IPS-NIHi11 (cell line): ENCODE results near the gene PPP1R14C.
A peak's percentile ranks its signal among the peaks of the same experiment; 100 is the strongest.

Experiments used
- DNase-seq: peaks from one replicate; pipeline ENCODE4 v3.0.0; 2012; ENCODE audit warnings: mixed read lengths, low spot score

PPP1R14C gene

DNA sequence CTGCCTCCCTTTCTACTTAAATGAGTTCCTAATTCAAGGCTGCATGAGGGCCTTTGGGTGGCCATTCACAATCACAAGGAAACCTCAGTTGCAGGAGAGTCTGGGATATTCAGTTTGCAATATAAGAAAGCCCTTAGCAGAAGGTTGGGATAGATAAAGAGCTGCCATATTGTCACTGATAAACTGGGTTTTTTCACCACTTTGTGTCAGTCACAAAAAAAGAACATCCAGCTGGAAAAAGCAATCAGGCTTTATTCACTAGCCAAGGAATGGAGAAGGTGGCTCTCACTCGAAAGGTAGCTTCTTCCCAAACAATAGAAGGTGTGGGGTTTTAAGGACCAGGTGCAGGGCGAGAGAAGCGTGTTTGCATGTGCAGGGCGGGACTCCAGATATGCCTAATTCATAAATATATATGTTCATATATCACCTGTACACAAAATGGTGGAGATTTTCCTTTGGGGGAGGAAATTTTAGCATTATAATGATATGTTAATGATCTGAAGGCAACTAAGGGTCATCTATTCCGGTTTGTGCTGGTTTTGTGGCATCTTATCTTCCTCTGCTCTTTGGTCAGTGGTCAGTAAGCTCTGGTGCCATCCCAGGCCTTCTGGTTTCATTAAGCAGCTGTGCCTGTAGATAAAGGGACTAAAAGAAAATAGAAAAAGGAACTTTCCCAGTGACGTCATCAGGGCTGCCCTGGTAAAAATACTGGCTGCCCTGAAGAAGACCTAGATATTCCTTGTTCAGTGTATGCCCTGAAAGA, 128.8 kb downstream of the PPP1R14C start:
- no peak for DNase-seq

DNA sequence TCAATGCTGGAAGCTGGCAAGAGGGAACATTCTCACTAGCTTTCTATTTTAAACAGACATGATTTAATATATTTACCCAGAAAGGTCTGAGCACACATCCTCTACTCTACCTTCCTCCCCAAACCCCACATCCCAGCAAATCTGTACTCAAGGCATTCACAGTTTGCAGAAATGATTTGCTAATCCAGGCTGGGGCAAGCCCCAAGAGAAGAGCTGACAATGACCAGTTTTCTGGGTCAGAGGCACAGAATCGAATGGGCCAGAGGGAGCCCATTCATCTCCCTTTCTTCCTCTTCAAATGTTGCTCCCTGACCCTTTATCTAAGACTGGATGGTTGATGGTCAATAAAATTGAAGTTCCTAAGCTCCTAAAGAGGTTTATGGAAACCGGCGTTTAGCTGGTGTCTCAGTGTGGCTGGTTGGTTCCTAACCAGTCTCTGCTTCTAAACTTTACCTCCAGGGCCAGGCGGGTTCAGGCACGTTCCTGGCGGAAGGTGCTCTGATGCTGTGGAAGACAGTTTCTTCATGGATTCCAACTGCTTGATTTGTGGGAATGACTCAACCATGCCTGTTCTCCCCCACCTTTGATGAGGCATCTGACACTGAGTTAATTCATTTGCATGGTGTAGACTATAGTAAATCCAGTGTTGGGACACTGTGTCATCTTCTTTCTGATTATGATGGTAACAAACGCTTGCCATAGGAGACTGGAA, 129.6 kb downstream of the PPP1R14C start:
- no peak for DNase-seq

DNA sequence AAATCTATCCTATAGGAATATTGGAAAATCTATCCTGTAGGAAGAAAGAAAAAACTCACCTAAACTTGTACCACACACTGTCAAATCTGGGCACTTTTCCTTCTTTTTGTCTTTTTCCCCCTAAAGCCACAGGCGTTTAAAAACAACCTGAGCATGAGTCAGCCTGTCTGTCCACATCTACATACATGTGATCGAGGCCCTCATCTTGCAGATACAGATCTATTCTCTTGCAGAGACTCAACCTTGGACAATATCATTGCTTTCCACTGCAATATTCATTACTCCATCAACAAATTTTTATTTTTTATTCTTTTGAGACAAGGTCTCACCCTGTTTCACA, 130.1 kb downstream of the PPP1R14C start:
- DNase-seq: no peak

DNA sequence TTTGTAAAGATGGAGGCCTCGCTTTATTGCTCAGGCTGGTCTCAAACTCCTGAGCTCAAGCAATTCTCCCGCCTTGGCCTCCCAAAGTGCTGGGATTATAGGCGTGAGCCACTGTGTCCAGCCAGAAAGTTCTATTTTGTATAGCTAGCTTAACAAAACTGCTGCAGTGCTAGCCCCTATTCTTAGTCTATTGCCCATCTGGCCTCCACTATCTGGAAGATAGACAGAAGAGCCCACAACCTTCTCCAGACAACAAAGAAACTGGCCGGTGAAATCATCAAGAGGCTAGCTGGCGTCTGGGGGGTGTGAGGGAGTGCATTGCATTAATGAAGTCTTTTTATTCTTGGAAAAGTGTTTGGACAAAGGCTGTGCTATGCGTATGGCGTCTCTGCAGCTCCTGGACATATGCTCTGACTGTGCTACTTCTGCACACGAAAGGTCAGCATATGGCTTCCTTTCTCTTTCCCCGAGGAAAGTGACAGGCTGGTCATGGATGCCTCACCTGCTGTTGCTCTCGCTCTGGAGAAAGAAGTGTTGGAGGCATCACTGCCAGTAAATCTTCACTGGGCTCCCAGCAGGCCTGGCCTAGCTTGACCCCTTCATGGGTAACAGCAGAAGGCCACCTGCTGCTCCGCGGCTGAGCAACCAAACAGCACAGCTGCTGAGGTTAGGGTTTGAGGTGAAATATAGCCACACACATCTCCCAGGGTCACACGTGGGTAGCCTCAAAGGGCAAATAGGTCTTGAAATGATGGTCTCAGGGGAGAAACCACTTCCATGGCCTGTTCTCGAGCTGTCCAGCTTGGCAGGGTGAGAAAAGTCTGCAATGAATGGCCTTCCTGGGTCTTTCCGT, 130.8 kb downstream of the PPP1R14C start:
- DNase-seq: no peak

DNA sequence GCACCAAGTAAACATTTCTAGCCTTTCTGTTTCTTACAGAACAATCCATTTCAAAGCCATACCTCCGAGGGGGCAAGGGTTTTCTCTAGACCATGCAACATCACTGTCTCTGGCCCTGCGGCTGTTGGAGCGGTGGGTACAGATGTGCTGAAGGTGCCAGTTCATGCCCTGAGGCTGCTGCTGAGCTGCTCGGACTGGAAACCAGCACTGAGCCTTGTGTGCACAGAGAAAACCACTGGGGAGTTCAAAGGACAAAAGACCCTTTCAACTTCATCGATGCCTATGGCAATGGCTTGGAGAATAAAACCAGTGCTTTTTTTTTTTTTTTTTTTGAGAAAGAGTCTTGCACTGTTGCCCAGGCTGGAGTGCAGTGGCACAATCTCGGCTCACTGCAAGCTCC, 132.6 kb downstream of the PPP1R14C start:
- no peak for DNase-seq

DNA sequence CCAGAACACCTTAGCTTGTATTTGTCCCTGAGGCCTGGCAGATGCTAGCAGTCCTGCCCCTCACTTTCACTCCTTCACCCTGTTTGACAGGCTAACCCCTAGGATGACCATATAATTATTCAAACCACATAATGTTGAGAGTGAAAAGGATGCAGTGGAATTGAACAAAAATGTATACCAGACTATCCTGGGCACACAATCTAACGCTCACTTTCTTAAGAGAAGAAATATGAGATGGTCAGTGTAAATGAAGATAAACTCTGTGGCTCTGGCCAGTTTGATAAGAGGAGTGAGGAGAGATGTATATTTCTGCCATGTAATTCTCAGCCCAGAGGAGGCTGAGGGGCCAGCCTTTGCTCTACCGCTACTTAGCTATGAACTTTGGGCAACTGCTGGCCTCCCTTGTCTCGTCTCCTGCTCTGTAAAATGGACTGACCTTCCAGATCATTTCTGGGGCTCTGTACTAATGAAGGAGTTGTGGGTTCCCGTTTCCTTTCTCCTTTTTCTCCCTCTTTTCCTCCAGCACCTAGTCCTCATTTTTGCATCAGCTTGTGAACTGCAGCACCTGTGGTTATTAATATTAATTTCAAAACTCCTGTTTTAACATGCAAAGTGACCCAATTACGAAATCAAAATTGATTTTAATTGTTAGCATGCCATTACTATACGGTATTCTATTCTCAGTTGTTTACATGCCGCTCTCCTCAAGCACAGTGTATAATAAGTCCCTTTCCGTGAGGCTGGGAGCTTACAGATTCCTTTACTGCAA, 133.5 kb downstream of the PPP1R14C start:
- DNase-seq: no peak

DNA sequence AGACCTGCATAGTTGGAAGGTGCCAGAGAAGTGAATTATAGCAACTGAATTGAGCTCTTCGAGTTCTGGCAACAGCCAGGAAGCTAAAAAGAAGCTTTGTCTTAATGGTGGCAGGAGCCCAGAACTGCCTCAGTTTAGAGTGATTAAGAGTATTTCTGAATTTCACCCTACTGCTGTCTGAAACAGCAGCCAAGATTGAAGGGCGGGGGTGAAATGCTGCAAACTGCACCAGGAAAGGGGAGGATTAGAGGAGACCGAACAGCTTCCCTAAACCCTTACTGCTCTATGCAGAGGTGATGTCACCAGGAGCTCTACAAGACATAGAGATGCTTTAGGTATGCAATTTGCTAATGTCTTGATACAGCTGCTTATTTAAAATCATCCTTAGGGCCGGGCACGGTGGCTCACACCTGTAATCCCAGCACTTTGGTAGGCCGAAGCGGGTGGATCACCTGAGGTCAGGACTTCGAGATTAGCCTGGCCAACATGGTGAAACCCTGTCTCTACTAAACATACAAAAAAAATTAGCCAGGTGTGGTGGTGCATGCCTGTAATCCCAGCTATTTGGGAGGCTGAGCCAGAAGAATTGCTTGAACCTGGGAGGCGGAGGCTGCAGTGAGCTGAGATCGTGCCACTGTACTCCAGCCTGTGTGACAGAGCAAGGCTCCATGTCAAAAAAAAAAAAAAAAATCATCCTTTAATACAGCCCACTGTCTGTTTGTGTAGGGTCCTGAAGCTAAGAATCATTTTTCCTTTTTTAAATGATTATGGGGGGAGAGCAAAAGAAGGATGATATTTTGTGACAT, 134.3 kb downstream of the PPP1R14C start:
- no peak for DNase-seq

DNA sequence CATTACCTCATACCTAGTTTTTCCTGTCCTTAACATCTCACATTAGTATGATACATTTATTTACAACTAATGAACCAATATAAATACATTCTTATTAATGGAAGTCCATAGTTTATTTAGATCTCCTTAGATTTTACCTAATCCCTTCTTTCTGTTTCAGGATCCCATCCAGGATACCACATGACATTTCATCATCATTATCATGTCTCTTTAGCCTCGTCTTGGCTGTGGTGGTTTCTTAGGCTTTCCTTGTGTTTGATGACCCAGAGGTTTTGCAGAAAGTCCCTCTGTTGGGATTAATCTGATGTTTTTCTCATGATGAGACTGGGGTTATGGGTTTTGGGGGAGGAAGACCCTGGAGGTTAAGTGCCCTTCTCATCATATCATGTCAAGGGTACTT, 136.7 kb downstream of the PPP1R14C start:
- no peak for DNase-seq

DNA sequence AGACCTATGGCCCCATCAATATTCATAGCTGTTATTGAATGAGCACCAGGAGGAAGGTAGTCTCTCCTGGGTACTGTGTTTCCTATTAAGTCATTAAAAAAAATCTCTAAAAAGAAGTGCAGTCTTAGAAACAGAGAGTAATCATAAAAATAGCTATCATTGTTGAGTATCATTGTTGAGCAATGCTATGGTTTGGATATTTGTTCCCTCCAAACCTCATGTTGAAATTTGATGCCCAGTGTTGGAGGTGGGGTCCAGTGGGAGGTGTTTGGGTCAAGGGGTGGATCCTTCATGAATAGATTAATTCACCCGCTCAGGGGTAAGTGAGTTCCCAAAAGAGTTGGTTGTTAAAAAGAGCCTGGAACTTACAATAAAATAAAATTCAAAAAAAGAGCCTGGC, 137.9 kb downstream of the PPP1R14C start:
- DNase-seq: no peak

DNA sequence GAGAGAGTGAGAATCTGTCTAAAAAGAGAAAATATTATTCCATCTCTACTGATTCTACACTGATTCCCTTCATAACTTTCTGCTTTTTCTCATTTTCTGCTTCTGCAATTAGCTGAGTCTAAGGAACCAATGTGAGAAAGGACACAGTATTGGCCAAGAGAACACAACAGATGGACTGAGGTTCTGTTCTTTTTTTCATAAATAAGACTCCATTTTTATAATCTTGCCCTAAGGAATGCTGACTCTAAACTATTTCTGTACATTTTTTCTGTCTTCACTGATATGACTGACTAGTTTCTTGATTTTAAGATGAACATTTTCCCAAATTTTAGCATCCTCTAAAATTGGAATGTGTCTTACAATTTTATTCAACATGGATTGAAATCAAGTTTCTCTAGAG, 138.9 kb downstream of the PPP1R14C start:
- no peak for DNase-seq

DNA sequence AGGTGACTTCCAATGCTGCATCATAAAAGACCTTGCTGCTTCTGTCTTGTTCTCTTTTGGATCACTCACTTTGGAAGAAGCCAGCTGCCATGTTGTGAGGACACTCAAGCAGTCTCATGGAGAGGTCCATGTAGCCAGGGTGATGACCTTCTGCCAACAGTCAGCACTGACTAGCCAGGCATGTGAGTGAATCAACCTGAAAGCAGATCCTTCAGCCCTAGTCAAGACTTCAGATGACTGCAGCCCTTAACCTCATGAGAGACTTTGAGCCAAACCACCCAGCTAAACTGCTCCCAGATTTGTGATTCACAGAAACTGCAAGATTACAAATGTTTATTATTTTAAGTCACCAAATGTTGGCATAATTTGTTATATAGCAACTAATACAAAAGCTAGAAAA, 140.0 kb downstream of the PPP1R14C start:
- no peak for DNase-seq

DNA sequence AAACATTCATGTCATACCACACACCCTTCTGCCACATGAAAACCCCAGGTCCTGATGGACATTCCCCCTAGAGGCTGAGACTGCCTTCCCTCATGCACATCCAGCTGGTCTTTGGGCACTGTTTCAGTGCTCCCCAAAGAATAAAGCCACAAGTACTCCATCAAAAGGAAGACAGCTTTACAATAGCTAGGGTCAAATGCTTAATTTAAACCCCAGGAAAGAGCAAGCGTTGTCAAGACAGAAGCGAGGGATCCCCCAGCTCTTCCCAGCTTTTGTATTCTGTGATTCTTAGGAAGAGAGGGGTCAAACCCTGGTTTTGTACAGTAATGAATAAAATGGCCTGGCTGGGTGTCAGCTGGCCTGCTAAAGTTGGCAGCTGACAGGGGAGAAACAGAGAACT, 143.6 kb downstream of the PPP1R14C start:
- no peak for DNase-seq

DNA sequence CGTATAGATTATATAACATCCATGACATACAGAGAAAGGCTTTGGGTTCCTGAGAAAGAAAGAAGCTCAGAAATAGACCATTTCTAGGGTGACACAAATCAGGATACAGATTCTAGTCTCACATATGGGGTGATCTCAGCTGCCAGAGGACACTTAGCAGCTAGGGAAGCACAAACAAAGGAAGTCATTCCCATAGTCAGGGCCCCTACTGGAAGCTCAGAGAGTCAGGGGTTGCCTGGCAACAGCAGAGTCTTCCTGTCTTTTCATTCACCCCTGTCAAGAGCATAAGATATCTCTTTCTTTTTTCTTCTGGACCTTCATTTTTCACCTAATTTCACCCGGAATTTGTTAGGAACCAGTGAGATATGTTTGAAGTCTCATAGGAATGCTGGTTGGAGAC, 144.1 kb downstream of the PPP1R14C start:
- DNase-seq: peak; percentile 55

DNA sequence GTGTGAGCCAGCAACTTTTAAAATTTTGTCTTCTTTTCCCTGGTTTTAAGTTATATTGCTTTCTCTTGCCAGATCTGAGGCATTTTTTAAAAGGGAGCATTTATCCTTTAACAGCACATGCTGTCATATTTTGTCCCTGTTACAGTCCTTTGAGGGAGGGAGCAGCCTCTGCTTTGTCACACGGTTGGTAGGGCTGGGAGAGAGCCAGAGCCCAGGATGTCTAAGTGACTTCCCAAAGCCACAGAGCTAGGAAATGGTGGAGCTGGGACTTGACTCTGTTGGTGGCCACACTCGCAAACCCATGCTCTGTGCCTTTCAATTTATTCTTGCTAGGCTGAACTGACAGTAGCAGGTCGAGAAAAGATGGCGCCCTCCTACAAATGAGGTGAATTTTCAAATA, 145.6 kb downstream of the PPP1R14C start:
- no peak for DNase-seq

DNA sequence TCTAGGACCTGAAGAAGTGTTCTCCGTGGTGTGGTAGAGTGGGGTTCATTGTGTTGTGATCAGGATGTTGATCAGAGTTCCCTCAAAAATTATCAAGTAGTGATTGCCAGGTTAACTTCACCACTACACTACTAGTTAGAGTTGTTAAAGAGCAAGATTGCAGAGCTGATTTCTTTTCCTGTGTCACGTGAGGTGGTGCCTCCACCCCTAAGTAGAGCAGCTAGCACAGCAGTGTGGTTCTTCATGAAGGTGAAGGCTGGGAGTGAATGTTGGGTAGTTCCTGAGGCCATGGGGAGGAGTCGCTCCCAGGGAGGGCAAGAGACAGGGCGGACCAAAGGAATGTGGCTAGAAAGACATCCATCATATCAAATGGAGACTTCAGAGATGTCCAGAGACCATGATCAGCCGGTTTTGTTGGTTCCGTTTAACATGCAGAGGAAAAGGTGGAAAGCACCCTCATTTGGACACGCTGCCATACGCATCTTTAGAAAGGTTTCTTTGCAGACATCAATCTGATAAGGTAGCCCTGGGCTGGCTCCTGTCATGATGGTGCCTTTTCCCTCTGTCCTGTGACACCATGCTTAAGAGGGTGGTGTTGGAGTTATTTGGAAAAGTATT, 146.7 kb downstream of the PPP1R14C start:
- DNase-seq: no peak

DNA sequence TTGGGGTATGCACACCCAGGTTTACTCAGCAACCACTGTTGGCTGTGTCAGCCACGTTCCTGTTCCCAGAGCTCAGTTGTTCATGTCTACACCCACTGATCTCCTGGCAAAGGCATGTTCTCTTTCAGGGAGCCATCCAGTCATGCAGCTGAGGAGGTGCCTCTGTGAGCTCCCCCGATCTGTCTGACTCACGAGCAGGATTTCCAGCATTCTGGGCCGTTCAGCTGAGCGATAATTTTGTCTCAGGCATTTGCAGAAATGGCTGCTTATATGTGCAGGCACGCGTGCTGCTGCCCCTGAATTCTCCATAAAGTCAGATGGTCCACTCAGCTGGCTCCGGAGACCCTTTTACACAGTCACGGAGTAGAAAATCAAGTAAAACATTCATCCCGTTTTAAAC, 147.6 kb downstream of the PPP1R14C start:
- no peak for DNase-seq

DNA sequence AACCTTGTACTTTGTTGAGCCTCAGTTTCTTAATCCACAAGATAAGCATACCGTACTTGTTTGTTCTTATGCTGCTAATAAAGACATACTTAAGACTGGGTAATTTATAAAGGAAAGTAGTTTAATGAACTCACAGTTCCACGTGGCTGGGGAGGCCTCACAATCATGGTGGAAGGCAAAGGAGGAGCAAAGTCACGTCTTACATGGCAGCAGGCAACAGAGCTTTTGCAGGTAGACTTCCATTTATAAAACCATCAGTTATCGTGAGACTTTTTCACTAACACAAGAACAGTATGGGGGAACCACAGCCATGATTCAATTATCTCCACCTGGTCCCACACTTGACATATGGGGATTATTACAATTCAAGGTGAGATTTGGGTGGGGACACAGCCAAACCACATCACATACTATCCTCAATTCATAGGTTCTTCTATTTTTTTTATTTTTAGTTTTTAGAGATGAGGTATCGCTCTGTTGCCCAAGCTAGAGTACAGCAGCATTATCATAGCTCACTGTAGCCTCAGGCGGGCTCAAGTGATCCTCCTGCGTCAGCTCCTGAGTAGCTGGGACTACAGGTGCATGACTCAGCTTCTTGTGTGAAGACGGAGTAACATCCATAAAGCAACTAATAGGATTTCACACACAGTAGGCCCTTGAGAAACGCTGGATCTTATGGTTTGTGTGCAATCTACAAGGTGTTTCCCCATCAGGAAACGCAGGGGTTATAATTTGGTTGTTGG, 149.3 kb downstream of the PPP1R14C start:
- DNase-seq: no peak

DNA sequence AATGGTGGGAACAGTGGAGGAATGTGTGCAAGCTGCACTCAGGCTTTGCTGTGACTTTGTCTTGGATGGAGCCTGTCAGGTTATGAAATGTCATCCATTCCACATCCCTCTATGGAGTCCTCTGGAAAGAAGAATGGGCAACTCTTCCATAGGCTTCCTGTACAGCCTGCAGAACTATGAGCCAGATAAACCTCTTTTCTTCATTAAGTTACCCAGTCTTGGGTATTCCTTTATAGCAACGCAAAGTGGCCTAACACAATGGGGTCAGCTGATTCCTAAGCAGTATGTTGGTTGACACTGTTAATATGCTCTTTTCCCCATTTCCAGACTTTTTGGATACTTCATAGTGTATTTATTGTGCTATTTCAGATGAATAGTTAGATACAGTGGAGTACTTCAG, 150.2 kb downstream of the PPP1R14C start:
- DNase-seq: no peak

DNA sequence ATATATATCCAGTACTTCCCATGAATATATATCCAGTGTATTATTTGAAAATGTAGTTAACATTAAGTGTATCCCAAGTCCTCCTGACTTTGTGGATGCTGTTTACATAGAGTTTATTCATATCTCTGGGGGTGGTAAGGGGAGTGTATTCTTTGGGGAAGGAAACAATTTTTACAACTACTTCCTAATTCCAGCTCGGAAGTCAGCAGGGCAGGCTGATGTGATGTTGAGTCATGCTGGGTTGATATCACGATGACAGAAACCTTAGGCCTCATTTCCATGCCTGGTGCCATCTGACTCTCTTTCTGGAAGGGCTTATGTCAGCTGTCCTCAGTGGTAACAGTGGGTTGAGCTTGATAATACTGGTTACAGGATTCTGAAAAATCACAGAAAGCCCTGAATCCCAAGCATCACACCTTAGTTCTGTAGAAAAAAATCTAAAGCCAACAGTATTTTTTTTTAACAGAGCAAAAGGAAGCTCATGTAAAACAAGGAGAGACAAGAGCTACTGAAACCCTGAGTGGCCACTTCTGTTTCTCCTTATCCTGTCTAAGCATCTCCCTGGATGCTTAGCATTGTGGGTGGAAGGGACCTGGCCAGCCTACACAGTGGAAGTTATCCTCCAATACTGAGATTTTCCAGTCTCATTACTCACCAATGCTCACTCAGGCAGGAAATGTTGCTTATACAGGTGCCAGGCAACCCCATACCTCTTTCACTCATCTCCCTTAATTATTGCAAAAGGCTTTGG, 150.8 kb downstream of the PPP1R14C start:
- DNase-seq: no peak
